GM12864 (cell line): ENCODE results near the gene ZRSR2.

Experiments
- DNase-seq: peaks from one replicate; pipeline ENCODE4 v3.0.0-alpha.2; 2011; ENCODE audit warnings: low read depth
- H3K4me3 ChIP-seq: 2 replicates; pipeline ENCODE4 v1.5.1; 2011; ENCODE audit warnings: mild to moderate bottlenecking, low read depth, low read length, control low read depth
- CTCF ChIP-seq: IDR thresholded peaks from 2 replicates; pipeline ENCODE4 v1.5.1; 2011; ENCODE audit warnings: low read depth, mild to moderate bottlenecking, moderate library complexity, low read length, control low read depth, inconsistent platforms; ENCODE audit errors: missing control alignments

ZRSR2 gene

GRCh38 chrX:15849555-15849954 lies 59.3 kb downstream of the ZRSR2 start:
- TF ChIP-seq CTCF = no peak
- DNase-seq = no peak
- H3K4me3 ChIP-seq = no peak overlapping the region

- H3K4me3 ChIP-seq = peak overlapping the region; percentile 76
- TF ChIP-seq CTCF = no peak
- no peak for DNase-seq
Observed at GRCh38 chrX:15853586-15854079, 63.3 kb downstream of the ZRSR2 start.

GRCh38 chrX:15854080-15854655 lies 63.9 kb downstream of the ZRSR2 start:
- peak; percentile 34 for TF ChIP-seq CTCF
- DNase-seq = no peak
- H3K4me3 ChIP-seq = peak overlapping the region; percentile 76

- no peak for TF ChIP-seq CTCF
- H3K4me3 ChIP-seq = peak within 1 kb of the TSS; percentile 76
- peak; percentile 74 for DNase-seq
Observed at GRCh38 chrX:15854712-15855567, 64.7 kb downstream of the ZRSR2 start, which contains the start of gene AP1S2. TSS of gene AP1S2 (minus strand) at chrX:15854813. CDS start at chrX:15852524, 2,289 bp downstream.

GRCh38 chrX:15855568-15856221 lies 65.4 kb downstream of the ZRSR2 start:
- H3K4me3 ChIP-seq = peak overlapping the region; percentile 63
- TF ChIP-seq CTCF = no peak
- no peak for DNase-seq

GRCh38 chrX:15856222-15856587 lies 65.9 kb downstream of the ZRSR2 start:
- H3K4me3 ChIP-seq = peak overlapping the region; percentile 8; the same call in 1 of the 2 replicates
- DNase-seq = no peak
- TF ChIP-seq CTCF = no peak
